Erythroblast (primary cell): ENCODE data around the gene LMBR1.
"Not testable (repeated sequence)": the region's sequence is repeated elsewhere in the genome, so short reads cannot be mapped to it uniquely, and the experiment has no call there.

Source experiments
- GATA1 ChIP-seq: IDR thresholded peaks from 2 replicates; pipeline ENCODE4 v1.6.1; 2011; ENCODE audit warnings: low read depth, mild to moderate bottlenecking, control low read depth, low read length, moderate library complexity
- POLR2A ChIP-seq: IDR thresholded peaks from 2 replicates; pipeline ENCODE4 v1.6.1; 2011; ENCODE audit warnings: mild to moderate bottlenecking, low read length

DNA sequence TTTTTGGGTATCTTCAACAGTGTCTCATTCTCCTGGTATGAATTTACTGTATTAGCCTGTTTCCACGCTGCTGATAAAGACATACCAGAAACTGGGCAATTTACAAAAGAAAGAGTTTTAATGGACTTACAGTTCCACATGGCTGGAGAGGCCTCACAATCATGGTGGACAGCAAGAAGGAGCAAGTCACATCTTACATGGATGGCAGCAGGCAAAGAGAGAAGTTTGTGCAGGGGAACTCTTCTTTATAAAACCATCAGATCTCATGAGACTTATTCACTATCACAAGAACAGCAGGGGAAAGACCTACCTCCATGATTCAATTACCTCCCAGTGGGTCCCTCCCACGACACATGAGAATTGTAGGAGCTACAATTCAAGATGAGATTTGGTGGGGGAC, 31.0 kb downstream of the LMBR1 start:
- not testable (repeated sequence) for TF ChIP-seq POLR2A, GATA1
